Glutamatergic neuron (in vitro differentiated cells): ENCODE measurements around the gene KAT6B. TPM values are rescaled to one million over a fixed set of nuclear protein-coding genes. Genes with fewer than 3 reads are reported as not detected.
A peak's percentile ranks its signal among the peaks of the same experiment; 100 is the strongest.
"Not testable (repeated sequence)": the region's sequence is repeated elsewhere in the genome, so short reads cannot be mapped to it uniquely, and the experiment has no call there.

Experiments used
- DNase-seq: peaks from one replicate; pipeline ENCODE4 v3.0.0; 2022
- H3K27ac Mint-ChIP-seq: one replicate; pipeline ENCODE4 v1.8.0; 2020; ENCODE audit warnings: mild to moderate bottlenecking, mixed read lengths, inconsistent platforms; ENCODE audit not compliant: unreplicated experiment
- H3K27me3 Mint-ChIP-seq: one replicate; pipeline ENCODE4 v1.8.0; 2020; ENCODE audit warnings: mild to moderate bottlenecking, moderate library complexity, mixed read lengths, inconsistent platforms; ENCODE audit not compliant: unreplicated experiment
- H3K36me3 Mint-ChIP-seq: one replicate; pipeline ENCODE4 v1.8.0; 2020; ENCODE audit warnings: mild to moderate bottlenecking, mixed read lengths, inconsistent platforms; ENCODE audit not compliant: unreplicated experiment
- H3K4me1 Mint-ChIP-seq: one replicate; pipeline ENCODE4 v1.8.0; 2020; ENCODE audit warnings: mild to moderate bottlenecking, low read depth, mixed read lengths, inconsistent platforms; ENCODE audit not compliant: unreplicated experiment
- H3K4me3 Mint-ChIP-seq: one replicate; pipeline ENCODE4 v1.8.0; 2020; ENCODE audit warnings: mild to moderate bottlenecking, mixed read lengths, inconsistent platforms; ENCODE audit not compliant: unreplicated experiment
- H3K9me3 Mint-ChIP-seq: one replicate; pipeline ENCODE4 v1.8.0; 2020; ENCODE audit warnings: mild to moderate bottlenecking, moderate library complexity, mixed read lengths, inconsistent platforms; ENCODE audit not compliant: unreplicated experiment
- CTCF ChIP-seq: fragments of 200-600 bp; sonication (generic); IDR thresholded peaks from one replicate; pipeline ENCODE4 v1.5.0; 2021; ENCODE audit not compliant: partially characterized antibody, unreplicated experiment
- total RNA-seq: library from RNA; stranded (reverse); fragmentation: NEBNext Ultra II Directional; extraction: Animal tissue kit (Norgen Biotek cat#: 25700); gene quantifications from one replicate; pipeline ENCODE4 v1.2.1, GENCODE V29; 2021; ENCODE audit not compliant: unreplicated experiment

KAT6B gene
- total RNA-seq, 1 donor from 2014 or later: 75.3 TPM

DNA sequence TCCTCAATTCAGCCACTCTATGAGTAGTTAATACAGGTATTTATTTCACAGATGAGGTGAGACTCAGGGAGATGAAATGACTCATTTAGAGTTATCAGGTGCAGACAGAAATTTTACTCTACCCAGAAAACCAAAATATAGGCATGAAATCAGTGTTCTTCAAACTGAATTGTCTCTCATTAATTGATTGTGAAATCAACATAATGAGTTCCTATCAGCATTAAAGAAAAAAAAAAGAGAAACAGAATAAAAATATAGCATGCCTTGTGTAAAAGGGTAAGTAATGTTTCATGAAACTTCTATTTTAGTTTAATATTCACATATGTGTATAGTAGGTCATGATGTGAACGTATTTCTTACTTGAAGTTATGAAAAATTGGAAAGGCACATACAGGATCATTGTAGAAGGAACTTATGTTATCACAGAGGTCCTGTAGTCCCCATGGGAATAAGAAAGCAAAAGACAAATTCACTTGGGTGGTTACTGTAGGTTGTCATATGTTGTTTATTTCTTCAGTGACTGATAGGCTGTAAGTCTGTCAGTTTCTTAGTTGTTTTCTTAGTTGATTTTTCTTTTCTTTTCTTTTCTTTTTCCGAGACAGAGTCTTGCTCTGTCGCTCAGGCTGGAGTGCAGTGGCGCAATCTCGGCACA is 47.5 kb downstream of the KAT6B start:
- H3K4me3 Mint-ChIP-seq: no peak overlapping the region
- H3K27me3 Mint-ChIP-seq: peaks cover 2% of the 10 kb centered on the region
- no peaks in the 10 kb centered on the region for H3K36me3 Mint-ChIP-seq
- DNase-seq: no peak
- peaks cover 6% of the 10 kb centered on the region for H3K9me3 Mint-ChIP-seq
- TF ChIP-seq CTCF: no peak
- H3K27ac Mint-ChIP-seq: no peak overlapping the region
- peaks cover 23% of the 10 kb centered on the region for H3K4me1 Mint-ChIP-seq

- no peak overlapping the region for H3K4me3 Mint-ChIP-seq
- H3K36me3 Mint-ChIP-seq: no peaks in the 10 kb centered on the region
- peaks cover 23% of the 10 kb centered on the region for H3K4me1 Mint-ChIP-seq
- no peak overlapping the region for H3K27ac Mint-ChIP-seq
- DNase-seq: no peak
- no peak for TF ChIP-seq CTCF
- peaks cover 6% of the 10 kb centered on the region for H3K9me3 Mint-ChIP-seq
- peaks cover 3% of the 10 kb centered on the region for H3K27me3 Mint-ChIP-seq
Measured at GRCh38 chr10:74874649-74875048, 48.2 kb downstream of the KAT6B start.

GRCh38 chr10:74875068-74875467 is 48.7 kb downstream of the KAT6B start:
- H3K4me1 Mint-ChIP-seq: peaks cover 23% of the 10 kb centered on the region
- TF ChIP-seq CTCF: no peak
- peaks cover 5% of the 10 kb centered on the region for H3K27me3 Mint-ChIP-seq
- no peaks in the 10 kb centered on the region for H3K36me3 Mint-ChIP-seq
- H3K4me3 Mint-ChIP-seq: no peak overlapping the region
- DNase-seq: no peak
- H3K27ac Mint-ChIP-seq: no peak overlapping the region
- peaks cover 6% of the 10 kb centered on the region for H3K9me3 Mint-ChIP-seq

GRCh38 chr10:74875966-74876365 is 49.6 kb downstream of the KAT6B start:
- no peak for DNase-seq
- Mint-ChIP-seq H3K4me1 (peaks cover 23% of the 10 kb centered on the region), H3K4me3 (no peak overlapping the region), H3K27ac (peak overlapping the region; percentile 85), H3K27me3 (peaks cover 5% of the 10 kb centered on the region), H3K36me3 (no peaks in the 10 kb centered on the region), H3K9me3 (peaks cover 7% of the 10 kb centered on the region)
- no peak for TF ChIP-seq CTCF

- H3K4me1 Mint-ChIP-seq: peaks cover 22% of the 10 kb centered on the region
Measured at GRCh38 chr10:74877054-74877453, 50.7 kb downstream of the KAT6B start.

GRCh38 chr10:74877898-74878297 is 51.5 kb downstream of the KAT6B start:
- no peak for DNase-seq
- peaks cover 5% of the 10 kb centered on the region for H3K27me3 Mint-ChIP-seq
- no peak overlapping the region for H3K4me3 Mint-ChIP-seq
- H3K36me3 Mint-ChIP-seq: no peaks in the 10 kb centered on the region
- no peak overlapping the region for H3K27ac Mint-ChIP-seq
- H3K4me1 Mint-ChIP-seq: peaks cover 22% of the 10 kb centered on the region
- no peak for TF ChIP-seq CTCF
- H3K9me3 Mint-ChIP-seq: peaks cover 1% of the 10 kb centered on the region

More at GRCh38 chr10:74877054-74877453, 50.7 kb downstream of the KAT6B start:
- DNase-seq, H3K36me3 Mint-ChIP-seq, H3K27ac Mint-ChIP-seq, H3K9me3 Mint-ChIP-seq, H3K27me3 Mint-ChIP-seq, H3K4me3 Mint-ChIP-seq: not testable (repeated sequence)
